MCF 10A (cell line): ENCODE data around the gene PCAT6. TPM values are rescaled to one million over a fixed set of nuclear protein-coding genes. Genes with fewer than 3 reads are reported as not detected.

Experiments used
- BruUV-seq: library from RNA; stranded (reverse); fragments of 400-500 nt; replicated peaks from 2 replicates; lab custom pipeline; 2021; lab: Mats Ljungman, UMichigan
- CTCF ChIA-PET: fragments of 300-600 bp; sonication (Branson Sonifier 250); formaldehyde crosslinking; extraction: SDS; loops from one replicate; lab custom pipeline; 2021; ENCODE audit warnings: antibody characterized with exemption, inconsistent platforms; lab: Yijun Ruan, JAX
- POLR2A ChIA-PET: fragments of 300-600, 350-650 bp; sonication (Branson Sonifier 250); formaldehyde crosslinking; extraction: SDS; loops from one replicate; lab custom pipeline; 2020; ENCODE audit warnings: antibody characterized with exemption, inconsistent platforms; lab: Yijun Ruan, JAX
- DNase-seq: peaks from one replicate; pipeline ENCODE4 v3.0.0-alpha.2; 2018; ENCODE audit not compliant: unreplicated experiment
- H3K27ac Mint-ChIP-seq: one replicate; pipeline ENCODE4 v1.8.0; 2022; ENCODE audit warnings: mild to moderate bottlenecking, low read depth, mixed read lengths; ENCODE audit not compliant: unreplicated experiment
- H3K27me3 Mint-ChIP-seq: one replicate; pipeline ENCODE4 v1.8.0; 2022; ENCODE audit warnings: mixed read lengths; ENCODE audit not compliant: insufficient read depth, unreplicated experiment
- H3K36me3 Mint-ChIP-seq: one replicate; pipeline ENCODE4 v1.8.0; 2022; ENCODE audit warnings: mild to moderate bottlenecking, moderate library complexity, mixed read lengths; ENCODE audit not compliant: insufficient read depth, unreplicated experiment
- H3K4me1 Mint-ChIP-seq: one replicate; pipeline ENCODE4 v1.8.0; 2022; ENCODE audit warnings: mixed read lengths; ENCODE audit not compliant: insufficient read depth, unreplicated experiment
- H3K4me3 Mint-ChIP-seq: one replicate; pipeline ENCODE4 v1.8.0; 2022; ENCODE audit warnings: mild to moderate bottlenecking, moderate library complexity, mixed read lengths; ENCODE audit not compliant: unreplicated experiment
- H3K9me3 Mint-ChIP-seq: one replicate; pipeline ENCODE4 v1.8.0; 2022; ENCODE audit warnings: mixed read lengths; ENCODE audit not compliant: unreplicated experiment
- CTCF ChIP-seq: fragments of 200-600 bp; IDR thresholded peaks from one replicate; pipeline ENCODE4 v1.8.0; 2022; ENCODE audit warnings: antibody characterized with exemption, mild to moderate bottlenecking; ENCODE audit not compliant: unreplicated experiment
- intact Hi-C: fragments of 100-400 bp; cut with micrococcal nuclease; formaldehyde crosslinking; loops from 2 replicates; pipeline ENCODE4 v1.14.1; 2022
- total RNA-seq: library from RNA; stranded (reverse); gene quantifications from 2 replicates; pipeline ENCODE4 v1.2.3, GENCODE V29; 2022

PCAT6 gene
- total RNA-seq, 1 experiment from 2014 or later: 3.2 TPM

GRCh38 chr1:202836623-202837403 lies 26.1 kb downstream of the PCAT6 start:
- intact Hi-C loops: no loop called here
- Mint-ChIP-seq H3K4me1 (peaks cover 20% of the 10 kb centered on the region), H3K36me3 (no peaks in the 10 kb centered on the region), H3K27ac (no peak overlapping the region), H3K9me3 (no peaks in the 10 kb centered on the region), H3K4me3 (no peak overlapping the region), H3K27me3 (no peaks in the 10 kb centered on the region)
- no peak for TF ChIP-seq CTCF
- ChIA-PET CTCF (interaction anchor here (2.2 kb wide), 1 partner anchor 15 kb away, joined by 13 read pairs; no protein-coding TSS in a partner anchor), POLR2A (interaction anchor here (0.6 to 2.1 kb wide), 7 partner anchors 9 to 169 kb away, joined by 3 to 10 read pairs (median 3); partner anchors contain the start of genes KDM5B and PCAT6)
- no TSS peak for BruUV-seq
- no peak for DNase-seq

GRCh38 chr1:202837746-202838262 lies 27.1 kb downstream of the PCAT6 start:
- intact Hi-C loops: no loop called here
- Mint-ChIP-seq H3K27ac (no peak overlapping the region), H3K27me3 (no peaks in the 10 kb centered on the region), H3K4me3 (no peak overlapping the region), H3K4me1 (peaks cover 20% of the 10 kb centered on the region), H3K9me3 (no peaks in the 10 kb centered on the region), H3K36me3 (no peaks in the 10 kb centered on the region)
- no peak for DNase-seq
- ChIA-PET CTCF (interaction anchor here (0.6 kb wide), 2 partner anchors 16 to 21 kb away, joined by 3 read pairs; no protein-coding TSS in a partner anchor), POLR2A (no interaction called here)
- BruUV-seq: no TSS peak
- no peak for TF ChIP-seq CTCF

GRCh38 chr1:202843081-202843480 lies 32.3 kb downstream of the PCAT6 start:
- intact Hi-C loops: no loop called here
- BruUV-seq: no TSS peak
- H3K9me3 Mint-ChIP-seq: no peaks in the 10 kb centered on the region
- no peak for TF ChIP-seq CTCF
- ChIA-PET CTCF (interaction anchor here (0.6 to 1.6 kb wide), 4 partner anchors 10 to 124 kb away, joined by 3 to 4 read pairs (median 4); no protein-coding TSS in a partner anchor), POLR2A (interaction anchor here (0.6 to 3.5 kb wide), 3 partner anchors 8 to 954 kb away, joined by 3 to 11 read pairs (median 6); partner anchors contain the start of gene PCAT6)
- DNase-seq: no peak
- H3K27ac Mint-ChIP-seq: no peak overlapping the region
- H3K27me3 Mint-ChIP-seq: no peaks in the 10 kb centered on the region
- H3K36me3 Mint-ChIP-seq: no peaks in the 10 kb centered on the region
- H3K4me1 Mint-ChIP-seq: no peaks in the 10 kb centered on the region
- no peak overlapping the region for H3K4me3 Mint-ChIP-seq

GRCh38 chr1:202844259-202844658 lies 33.5 kb downstream of the PCAT6 start:
- no peaks in the 10 kb centered on the region for H3K4me1 Mint-ChIP-seq
- no peaks in the 10 kb centered on the region for H3K36me3 Mint-ChIP-seq
- no peak for DNase-seq
- intact Hi-C loops: no loop called here
- no peak overlapping the region for H3K4me3 Mint-ChIP-seq
- no TSS peak for BruUV-seq
- no peak overlapping the region for H3K27ac Mint-ChIP-seq
- ChIA-PET POLR2A (interaction anchor here (0.6 to 1.7 kb wide), 5 partner anchors 9 to 556 kb away, joined by 3 to 7 read pairs (median 6); partner anchors contain the start of gene KDM5B), CTCF (interaction anchor here (0.7 to 1.5 kb wide), 6 partner anchors 9 to 154 kb away, joined by 3 to 5 read pairs (median 4); partner anchors contain the start of gene PCAT6)
- H3K9me3 Mint-ChIP-seq: no peaks in the 10 kb centered on the region
- no peak for TF ChIP-seq CTCF
- no peaks in the 10 kb centered on the region for H3K27me3 Mint-ChIP-seq
